GM23338 (cell line): ENCODE results near the gene ELL2.

Source experiments
- EZH2 ChIP-seq: fragments of 200-600 bp; sonication (generic); IDR thresholded peaks from one replicate; pipeline ENCODE4 v1.8.0; 2017; ENCODE audit warnings: antibody characterized with exemption, mild to moderate bottlenecking, low read depth; ENCODE audit not compliant: unreplicated experiment
- EZH2phosphoT487 ChIP-seq: fragments of 200-600 bp; sonication (generic); IDR thresholded peaks from one replicate; pipeline ENCODE4 v1.8.1; 2018; ENCODE audit warnings: antibody characterized with exemption; ENCODE audit not compliant: unreplicated experiment
- POLR2AphosphoS5 ChIP-seq: IDR thresholded peaks from 2 replicates; pipeline ENCODE4 v1.6.1; 2016; ENCODE audit warnings: antibody characterized with exemption, low read depth
- REST ChIP-seq: IDR thresholded peaks from one replicate; pipeline ENCODE4 v1.6.1; 2018; ENCODE audit warnings: antibody characterized with exemption; ENCODE audit not compliant: unreplicated experiment
- ZNF114 ChIP-seq: fragments of 250-450 bp; sonication (Bioruptor Pico); IDR thresholded peaks from 2 replicates; pipeline ENCODE4 v1.5.0; 2020; ENCODE audit warnings: mild to moderate bottlenecking, moderate library complexity
- TF ChIP-seq, protein P1 (sequence below), 2 experiments: fragments of 200-600 bp in 1 of 2; sonication (generic) in 1 of 2; conservative IDR thresholded peaks; 2 replicates each; pipeline versions ENCODE4 v1.5.1 to v1.6.1; 2016 to 2017; ENCODE audit warnings: antibody characterized with exemption in 2 of 2, low read depth in 2 of 2, mild to moderate bottlenecking in 2 of 2, moderate library complexity in 1 of 2
- TF ChIP-seq, protein P2 (sequence below): IDR thresholded peaks from 2 replicates; pipeline ENCODE4 v1.6.1; 2016; ENCODE audit warnings: antibody characterized with exemption

DNA sequence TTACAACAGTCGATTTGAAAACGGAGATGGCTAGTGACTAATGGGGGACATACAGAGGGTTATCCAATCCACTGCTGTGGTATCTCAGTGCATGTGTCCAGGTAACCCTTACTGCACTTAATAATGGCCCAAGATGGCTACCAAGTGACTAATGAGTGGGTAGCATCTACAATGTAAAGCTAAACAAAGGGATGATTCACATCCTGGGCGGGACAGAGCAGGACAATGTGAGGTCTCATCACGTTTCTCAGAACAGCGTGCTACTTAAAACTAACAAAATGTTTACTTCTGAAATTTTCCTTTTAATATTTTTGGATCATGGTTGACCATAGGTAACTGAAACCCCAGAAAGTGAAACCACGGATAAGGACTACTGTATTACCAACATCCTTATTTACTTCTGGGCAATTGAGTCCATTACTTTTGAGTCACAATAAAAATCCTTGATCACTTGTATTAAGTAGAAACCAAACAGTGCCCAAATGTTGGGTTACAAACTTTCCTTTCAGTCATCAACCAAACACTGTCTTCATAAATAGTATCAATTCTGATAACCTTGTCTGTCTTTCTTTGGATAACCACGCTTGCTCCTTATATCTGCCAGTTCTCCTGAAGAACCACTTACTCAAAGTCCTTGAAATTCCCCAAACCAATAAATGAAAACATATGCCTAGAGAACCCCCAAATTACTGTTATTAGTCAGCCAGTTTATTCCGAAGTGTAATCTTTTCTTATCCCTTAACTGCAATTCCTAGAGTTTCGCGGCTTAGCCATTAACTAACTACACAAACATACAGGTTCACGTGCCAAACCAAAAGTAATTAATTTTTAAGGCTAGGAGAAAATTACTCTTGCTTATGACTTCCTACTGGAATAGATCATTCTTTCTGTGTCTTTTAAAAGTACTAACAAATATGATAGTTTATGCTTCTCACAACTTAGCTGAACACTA lies 59.7 kb downstream of the ELL2 start:
- TF ChIP-seq POLR2AphosphoS5 (no peak), EZH2phosphoT487 (no peak), REST (no peak), EZH2 (no peak), ZNF114 (no peak)
- TF ChIP-seq, protein P1, sequence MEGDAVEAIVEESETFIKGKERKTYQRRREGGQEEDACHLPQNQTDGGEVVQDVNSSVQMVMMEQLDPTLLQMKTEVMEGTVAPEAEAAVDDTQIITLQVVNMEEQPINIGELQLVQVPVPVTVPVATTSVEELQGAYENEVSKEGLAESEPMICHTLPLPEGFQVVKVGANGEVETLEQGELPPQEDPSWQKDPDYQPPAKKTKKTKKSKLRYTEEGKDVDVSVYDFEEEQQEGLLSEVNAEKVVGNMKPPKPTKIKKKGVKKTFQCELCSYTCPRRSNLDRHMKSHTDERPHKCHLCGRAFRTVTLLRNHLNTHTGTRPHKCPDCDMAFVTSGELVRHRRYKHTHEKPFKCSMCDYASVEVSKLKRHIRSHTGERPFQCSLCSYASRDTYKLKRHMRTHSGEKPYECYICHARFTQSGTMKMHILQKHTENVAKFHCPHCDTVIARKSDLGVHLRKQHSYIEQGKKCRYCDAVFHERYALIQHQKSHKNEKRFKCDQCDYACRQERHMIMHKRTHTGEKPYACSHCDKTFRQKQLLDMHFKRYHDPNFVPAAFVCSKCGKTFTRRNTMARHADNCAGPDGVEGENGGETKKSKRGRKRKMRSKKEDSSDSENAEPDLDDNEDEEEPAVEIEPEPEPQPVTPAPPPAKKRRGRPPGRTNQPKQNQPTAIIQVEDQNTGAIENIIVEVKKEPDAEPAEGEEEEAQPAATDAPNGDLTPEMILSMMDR (conservative IDR thresholded peaks at IDR 0.05; ENCODE audit: low read depth in 2 of 2) = no peak
- TF ChIP-seq, protein P2, sequence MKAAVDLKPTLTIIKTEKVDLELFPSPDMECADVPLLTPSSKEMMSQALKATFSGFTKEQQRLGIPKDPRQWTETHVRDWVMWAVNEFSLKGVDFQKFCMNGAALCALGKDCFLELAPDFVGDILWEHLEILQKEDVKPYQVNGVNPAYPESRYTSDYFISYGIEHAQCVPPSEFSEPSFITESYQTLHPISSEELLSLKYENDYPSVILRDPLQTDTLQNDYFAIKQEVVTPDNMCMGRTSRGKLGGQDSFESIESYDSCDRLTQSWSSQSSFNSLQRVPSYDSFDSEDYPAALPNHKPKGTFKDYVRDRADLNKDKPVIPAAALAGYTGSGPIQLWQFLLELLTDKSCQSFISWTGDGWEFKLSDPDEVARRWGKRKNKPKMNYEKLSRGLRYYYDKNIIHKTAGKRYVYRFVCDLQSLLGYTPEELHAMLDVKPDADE = no peak
